A673 (cell line): ENCODE results near the gene POLA1.
A peak's percentile ranks its signal among the peaks of the same experiment; 100 is the strongest.

ENCODE experiments used
- CTCF ChIP-seq: fragments of 300-800, 200-600 bp; sonication (generic); conservative IDR thresholded peaks from 2 replicates; pipeline ENCODE4 v1.5.1; 2017; ENCODE audit warnings: low read depth, mild to moderate bottlenecking, antibody characterized with exemption, low read length, moderate library complexity, mixed read lengths
- EZH2 ChIP-seq: fragments of 200-600 bp; sonication (generic); IDR thresholded peaks from 2 replicates; pipeline ENCODE4 v1.6.1; 2017; ENCODE audit warnings: borderline replicate concordance, low read depth, mild to moderate bottlenecking, mixed read lengths, antibody characterized with exemption, low read length; ENCODE audit not compliant: poor library complexity, severe bottlenecking

- TF ChIP-seq CTCF, result peak; percentile 70
- no peak for TF ChIP-seq EZH2
Measured at GRCh38 chrX:24676403-24677024, 17.2 kb upstream of the POLA1 start.
